ENCODE measurements around the gene RPRD1B. TPM values are rescaled to one million over a fixed set of nuclear protein-coding genes. Genes with fewer than 3 reads are reported as not detected.

RPRD1B gene
- total and polyA plus RNA-seq, 2 of the 13 experiments (the other 11 are each of a cell fraction or from before 2014, with no cell fraction given): 31.1 to 41.5 TPM

DNA sequence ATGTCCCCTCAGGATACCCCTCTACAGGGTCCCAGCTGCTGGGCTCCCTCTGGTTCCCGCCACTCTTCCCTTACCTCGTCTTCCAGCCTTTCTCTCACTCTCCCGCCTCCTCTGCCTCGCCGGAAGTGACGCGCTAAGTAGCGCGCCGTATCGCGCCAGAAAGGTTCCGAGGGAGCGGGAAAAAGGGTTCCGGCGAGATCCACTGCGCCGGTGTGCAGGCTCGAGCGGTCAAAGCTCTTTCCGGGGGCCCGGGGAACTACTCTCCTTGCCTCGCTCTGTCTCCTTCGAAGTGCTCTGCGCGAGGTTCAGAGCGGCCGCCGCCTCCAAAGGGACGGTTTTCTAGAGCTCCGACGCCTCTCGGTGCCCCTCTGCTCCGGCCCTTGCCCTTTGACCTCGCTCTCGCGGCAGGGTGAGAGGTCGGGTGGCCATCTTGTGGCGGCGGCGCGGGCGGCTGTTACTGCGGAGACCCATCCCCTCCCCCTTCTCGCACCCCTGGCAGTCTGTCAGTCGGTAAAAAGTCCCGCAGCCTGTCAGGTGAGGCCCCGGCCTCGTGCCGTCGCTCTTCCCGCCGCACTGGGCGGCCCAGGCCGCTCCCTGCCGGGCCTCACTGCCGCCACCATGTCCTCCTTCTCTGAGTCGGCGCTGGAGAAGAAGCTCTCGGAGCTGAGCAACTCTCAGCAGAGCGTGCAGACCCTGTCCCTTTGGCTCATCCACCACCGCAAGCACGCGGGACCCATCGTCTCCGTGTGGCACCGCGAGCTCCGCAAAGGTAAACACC is at the start of gene RPRD1B, which contains the start of gene TTI1 (continued):
- peak; percentile 95 for TF ChIP-seq ZNF607 (CRISPR knock-in tag; IDR thresholded peaks at IDR 0.05; ENCODE audit: borderline replicate concordance)
- peak; percentile 79; the same call in 1 of the 2 replicates for TF ChIP-seq ZNF468 (CRISPR knock-in tag; IDR thresholded peaks at IDR 0.05)
- TF ChIP-seq ZBTB25 (CRISPR knock-in tag; IDR thresholded peaks at IDR 0.05): peak; percentile 88
- TF ChIP-seq E2F1 (CRISPR knock-in tag; IDR thresholded peaks at IDR 0.05): peak; percentile 99
- TF ChIP-seq PLSCR1 (CRISPR knock-in tag; IDR thresholded peaks at IDR 0.05; ENCODE audit: borderline replicate concordance): peak; percentile 97
- TF ChIP-seq BRF2 (CRISPR knock-in tag; IDR thresholded peaks at IDR 0.05): peak; percentile 93
- peak; percentile 73 for TF ChIP-seq ATF6 (CRISPR knock-in tag; conservative IDR thresholded peaks at IDR 0.05)
- peak; percentile 4; the same call in 1 of the 2 replicates for TF ChIP-seq NFE2 (CRISPR knock-in tag; IDR thresholded peaks at IDR 0.05)
- TF ChIP-seq, protein P1, sequence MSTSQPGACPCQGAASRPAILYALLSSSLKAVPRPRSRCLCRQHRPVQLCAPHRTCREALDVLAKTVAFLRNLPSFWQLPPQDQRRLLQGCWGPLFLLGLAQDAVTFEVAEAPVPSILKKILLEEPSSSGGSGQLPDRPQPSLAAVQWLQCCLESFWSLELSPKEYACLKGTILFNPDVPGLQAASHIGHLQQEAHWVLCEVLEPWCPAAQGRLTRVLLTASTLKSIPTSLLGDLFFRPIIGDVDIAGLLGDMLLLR (CRISPR knock-in tag; IDR thresholded peaks at IDR 0.05): peak; percentile 71
- TF ChIP-seq ZNF766 (CRISPR knock-in tag; IDR thresholded peaks at IDR 0.05; ENCODE audit: borderline replicate concordance): peak; percentile 65; the same call in 1 of the 2 replicates
- TF ChIP-seq ZNF614 (CRISPR knock-in tag; IDR thresholded peaks at IDR 0.05; ENCODE audit: borderline replicate concordance): peak; percentile 64; the same call in 1 of the 2 replicates
- peak; percentile 91 for TF ChIP-seq ZNF704 (CRISPR knock-in tag; IDR thresholded peaks at IDR 0.05; ENCODE audit: borderline replicate concordance)
- TF ChIP-seq, protein P2, sequence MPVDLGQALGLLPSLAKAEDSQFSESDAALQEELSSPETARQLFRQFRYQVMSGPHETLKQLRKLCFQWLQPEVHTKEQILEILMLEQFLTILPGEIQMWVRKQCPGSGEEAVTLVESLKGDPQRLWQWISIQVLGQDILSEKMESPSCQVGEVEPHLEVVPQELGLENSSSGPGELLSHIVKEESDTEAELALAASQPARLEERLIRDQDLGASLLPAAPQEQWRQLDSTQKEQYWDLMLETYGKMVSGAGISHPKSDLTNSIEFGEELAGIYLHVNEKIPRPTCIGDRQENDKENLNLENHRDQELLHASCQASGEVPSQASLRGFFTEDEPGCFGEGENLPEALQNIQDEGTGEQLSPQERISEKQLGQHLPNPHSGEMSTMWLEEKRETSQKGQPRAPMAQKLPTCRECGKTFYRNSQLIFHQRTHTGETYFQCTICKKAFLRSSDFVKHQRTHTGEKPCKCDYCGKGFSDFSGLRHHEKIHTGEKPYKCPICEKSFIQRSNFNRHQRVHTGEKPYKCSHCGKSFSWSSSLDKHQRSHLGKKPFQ (CRISPR knock-in tag; IDR thresholded peaks at IDR 0.05; ENCODE audit: insufficient replicate concordance): peak; percentile 98
- peak; percentile 13; the same call in 1 of the 2 replicates for TF ChIP-seq MAFG (CRISPR knock-in tag; IDR thresholded peaks at IDR 0.05)
- peak; percentile 98 for TF ChIP-seq ZNF547 (CRISPR knock-in tag; IDR thresholded peaks at IDR 0.05)
- TF ChIP-seq ZNF557 (CRISPR knock-in tag; IDR thresholded peaks at IDR 0.05): peak; percentile 89; the same call in 1 of the 2 replicates
- peak; percentile 91 for TF ChIP-seq NFKB2 (CRISPR knock-in tag; IDR thresholded peaks at IDR 0.05; ENCODE audit: borderline replicate concordance)
- TF ChIP-seq SP4 (CRISPR knock-in tag; IDR thresholded peaks at IDR 0.05): peak; percentile 82
